GM18519 (cell line): ENCODE data around the gene TTC34.

Experiments used
- ATAC-seq: cut with Tn5 transposase; IDR thresholded peaks from one replicate; pipeline ENCODE4 v1.9.1; 2021; ENCODE audit warnings: mild to moderate bottlenecking, moderate library complexity; ENCODE audit not compliant: unreplicated experiment, low FRiP score

Gene TTC34

DNA sequence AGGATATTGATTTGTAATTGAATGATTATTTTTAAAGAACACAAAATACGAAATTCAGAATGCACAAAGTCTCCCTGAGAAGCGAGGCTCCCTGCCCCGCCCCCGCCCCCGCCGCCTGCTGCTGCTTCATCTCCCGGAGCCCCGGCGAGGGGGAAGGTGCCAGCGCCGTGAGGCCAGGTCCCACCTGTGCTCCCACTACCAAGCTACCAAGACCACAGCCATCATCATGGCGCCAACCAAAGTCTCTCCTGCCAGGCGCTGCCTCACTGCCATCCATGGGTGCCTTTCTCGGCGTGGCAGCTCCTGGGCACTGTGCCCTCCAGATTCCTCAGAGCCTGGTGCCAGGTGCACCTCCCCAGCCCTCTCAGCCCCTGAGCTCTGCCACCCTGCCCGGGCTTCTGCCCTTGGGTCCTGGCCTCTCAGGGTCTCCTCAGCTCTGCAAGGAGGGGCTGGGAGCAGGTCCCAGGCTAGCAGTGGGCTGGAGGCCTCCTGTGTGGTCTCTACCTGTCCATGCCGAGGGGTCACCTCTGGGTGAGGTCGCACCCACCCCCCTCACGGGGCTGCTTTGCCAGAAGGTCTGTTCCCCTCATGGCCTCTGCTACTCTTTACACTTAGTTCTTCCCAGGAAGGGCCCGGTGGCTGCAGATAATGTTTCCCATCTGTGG lies 29.4 kb upstream of the TTC34 start:
- no peak for ATAC-seq

DNA sequence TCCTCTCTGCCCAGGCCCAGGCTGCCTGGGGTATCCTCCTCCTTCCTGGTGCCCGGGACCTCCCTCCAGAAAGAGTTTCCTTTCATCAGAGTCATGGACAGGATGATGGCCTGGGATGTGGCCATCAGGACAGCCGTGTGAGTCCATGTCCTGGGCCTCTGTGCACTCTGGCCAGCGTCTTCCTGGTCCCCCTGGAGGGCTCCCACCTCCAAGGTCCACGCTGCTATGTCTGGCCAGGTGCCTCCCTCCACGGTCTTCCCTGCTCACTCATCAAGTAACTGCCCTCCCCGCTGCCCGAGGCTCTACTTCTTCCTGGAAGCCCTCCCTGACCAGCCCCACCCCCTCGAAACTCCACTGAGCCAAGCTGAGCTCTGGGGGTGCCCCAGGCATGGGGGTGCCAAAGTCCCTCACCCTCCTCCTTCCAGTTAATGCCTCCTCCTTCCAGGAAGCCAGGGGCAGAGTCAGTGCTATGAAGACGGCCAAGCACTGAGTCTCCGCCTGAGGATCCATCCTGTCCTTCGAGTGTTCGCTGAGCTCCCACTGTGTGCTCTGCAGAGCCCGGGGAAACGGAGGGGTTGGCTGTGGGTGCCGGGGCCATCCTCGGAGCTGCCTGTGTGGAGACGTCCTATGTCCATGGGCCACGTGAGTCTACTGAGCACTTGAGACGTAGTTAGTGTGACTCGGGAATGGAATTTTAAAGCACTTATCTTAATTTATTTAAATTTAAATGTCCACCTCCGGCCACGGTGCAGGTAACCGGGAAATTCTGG lies 28.5 kb upstream of the TTC34 start:
- no peak for ATAC-seq

DNA sequence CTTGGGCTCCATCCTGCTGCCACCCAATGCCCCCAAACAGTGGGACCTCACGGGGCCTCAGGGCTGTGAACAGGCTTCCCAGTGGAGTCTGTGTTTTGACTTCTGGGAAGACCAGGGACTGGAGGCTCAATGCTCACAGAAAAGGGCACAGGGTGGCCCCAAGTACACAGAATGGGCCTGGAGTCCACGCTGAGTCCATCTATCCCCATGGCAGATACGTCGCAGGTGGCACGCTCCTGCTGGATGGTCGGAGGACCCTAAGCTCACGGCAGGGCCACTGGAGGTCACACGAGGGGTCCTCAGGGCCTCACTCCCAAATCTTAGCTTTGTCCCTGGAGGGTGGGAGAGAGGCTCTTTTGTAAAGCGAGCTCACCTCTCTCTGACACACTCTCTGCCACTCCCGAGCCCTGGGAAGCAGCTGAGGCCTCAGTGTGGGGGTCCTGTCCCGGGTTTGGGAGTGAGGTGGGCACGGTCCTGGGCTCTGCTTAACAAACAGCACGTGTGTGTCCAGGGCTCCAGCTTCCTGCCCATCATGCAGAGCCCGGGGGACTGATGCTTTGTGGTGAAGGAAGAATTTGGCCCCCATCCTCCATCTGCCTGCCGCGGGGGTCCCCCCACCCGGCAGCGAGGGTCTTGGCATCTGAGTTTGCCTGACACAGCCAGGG lies 27.2 kb upstream of the TTC34 start:
- ATAC-seq: no peak

DNA sequence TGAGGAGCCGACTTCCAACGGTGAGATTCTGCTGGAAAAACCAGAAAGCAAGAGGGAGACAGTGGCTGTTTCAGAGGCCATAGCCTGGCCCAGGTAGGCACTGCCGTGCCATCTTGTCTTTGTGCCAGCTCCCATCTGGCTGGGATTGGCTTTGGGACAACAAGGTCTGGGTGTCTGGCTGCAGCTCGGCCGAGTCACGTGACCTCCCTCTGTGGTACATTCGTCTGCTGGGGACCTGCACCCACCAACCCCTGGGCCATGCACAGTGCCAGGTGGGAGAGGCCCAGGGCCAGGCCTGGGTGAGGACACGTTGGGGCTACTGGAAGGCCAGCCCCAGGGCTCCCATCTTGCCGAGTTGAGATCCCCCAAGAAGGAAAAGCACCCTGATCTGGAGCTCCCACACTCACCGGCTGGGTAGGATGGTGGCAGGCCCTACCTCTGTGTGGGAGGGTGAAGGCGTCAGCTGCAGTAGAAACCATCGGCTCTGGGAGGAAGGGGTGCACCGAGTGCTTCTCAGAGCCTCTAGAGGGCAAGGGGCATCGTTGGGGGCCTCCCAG lies 25.3 kb upstream of the TTC34 start:
- ATAC-seq: no peak

DNA sequence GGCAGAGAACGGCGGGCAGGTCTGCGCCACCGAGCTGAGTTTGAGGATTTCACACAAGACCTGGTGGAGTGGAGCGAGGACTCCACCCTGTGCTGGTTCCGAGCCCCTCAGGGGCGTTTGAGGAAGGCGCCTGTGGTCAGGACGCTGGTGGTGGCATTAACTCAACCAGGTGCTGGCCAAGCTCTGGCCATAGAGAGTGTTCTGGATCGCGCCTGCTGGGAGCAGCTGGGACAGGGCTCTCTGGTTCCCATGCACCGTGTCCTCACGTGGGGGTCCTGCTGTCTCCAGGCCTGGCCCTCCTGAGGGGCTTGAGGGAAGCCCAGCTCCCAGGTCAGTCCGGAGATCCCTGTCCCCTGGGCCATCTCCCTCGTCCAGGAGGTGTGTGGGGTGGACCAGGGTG lies 24.8 kb upstream of the TTC34 start:
- ATAC-seq: no peak

DNA sequence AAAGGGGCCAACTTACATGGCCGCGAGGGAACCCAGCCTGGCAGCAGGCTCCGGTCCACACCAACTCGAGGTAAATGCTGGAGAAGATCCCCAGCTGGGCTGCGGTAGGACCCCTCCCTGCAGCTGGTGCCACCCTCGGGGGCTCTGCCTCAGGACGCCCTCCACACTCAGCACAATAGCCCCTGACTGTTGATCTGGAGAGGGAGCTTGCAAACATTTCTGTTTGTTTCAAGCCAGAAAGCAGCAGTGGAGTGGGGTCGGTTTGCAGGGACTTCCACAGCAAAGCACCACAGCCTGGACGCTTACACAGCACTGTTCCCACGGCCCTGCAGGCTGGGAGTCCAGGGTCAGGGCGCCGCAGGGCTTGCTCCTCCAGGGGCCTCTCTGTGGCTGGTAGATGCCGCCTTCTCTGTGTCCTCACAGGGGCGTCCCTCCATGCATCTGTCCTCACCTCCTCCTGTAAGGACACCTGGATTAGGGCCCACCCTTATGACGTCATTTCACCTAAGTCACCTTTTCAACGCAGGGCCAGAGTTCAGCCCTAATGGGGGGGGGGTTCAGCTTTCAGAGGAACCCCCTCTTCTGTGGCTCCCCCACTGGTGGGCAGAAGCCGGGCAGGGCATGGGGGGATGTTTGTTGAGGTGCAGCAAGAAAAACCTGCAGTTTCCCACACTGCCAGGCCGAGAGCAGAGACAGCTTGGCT lies 24.1 kb upstream of the TTC34 start:
- ATAC-seq: no peak

DNA sequence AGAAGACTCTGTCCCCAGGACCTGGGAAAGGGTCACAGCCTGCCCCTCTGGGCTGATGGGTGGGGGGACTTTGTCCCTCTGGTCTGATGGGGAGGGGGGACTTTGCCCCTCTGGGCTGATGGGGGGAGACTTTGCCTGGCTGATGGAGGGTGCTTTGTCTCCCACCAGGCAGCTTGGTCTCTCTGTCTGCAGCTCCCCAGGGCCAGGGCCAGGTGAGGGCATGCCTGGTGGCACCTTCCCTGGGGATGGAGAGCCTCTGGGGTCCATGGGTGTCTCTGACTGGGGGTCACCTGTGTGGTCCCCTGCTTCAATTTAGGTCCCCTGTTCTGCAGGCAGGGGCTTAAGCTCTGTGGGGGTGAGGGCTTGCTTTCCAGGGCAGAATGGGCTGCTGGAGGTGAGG lies 23.5 kb upstream of the TTC34 start:
- no peak for ATAC-seq

DNA sequence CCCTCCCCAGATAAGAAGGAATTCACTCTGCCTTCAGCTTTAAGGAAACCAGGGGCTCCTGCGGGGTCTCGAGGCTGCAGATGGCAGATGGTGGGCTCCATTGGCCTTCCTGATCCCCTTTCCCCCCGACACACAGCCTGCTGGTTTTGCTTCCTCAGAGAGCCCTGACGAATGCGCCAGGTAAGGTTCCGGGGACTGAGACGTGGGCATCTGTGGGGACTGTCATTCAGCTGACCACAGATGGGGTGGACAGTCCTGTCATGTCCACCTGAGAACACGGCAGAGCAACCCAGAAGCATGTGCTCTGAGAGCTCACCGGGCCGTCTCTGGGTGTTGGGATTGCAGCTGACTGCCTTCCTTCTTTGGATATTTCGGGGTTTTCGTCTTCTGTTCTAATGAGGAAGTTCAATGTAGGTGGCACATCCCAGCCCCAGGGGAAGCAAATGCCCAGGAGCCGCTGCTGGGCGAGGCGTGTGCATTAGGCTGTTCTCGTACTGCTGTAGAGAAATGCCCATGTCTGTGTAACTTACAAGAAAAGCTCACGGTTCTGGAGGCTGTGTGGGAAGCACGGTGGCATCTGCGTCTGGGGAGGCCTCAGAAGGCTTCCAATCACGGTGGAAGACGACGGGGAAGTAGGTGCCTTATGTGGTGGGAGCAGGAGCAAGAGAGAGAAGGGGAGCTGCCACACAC lies 22.6 kb upstream of the TTC34 start:
- no peak for ATAC-seq

DNA sequence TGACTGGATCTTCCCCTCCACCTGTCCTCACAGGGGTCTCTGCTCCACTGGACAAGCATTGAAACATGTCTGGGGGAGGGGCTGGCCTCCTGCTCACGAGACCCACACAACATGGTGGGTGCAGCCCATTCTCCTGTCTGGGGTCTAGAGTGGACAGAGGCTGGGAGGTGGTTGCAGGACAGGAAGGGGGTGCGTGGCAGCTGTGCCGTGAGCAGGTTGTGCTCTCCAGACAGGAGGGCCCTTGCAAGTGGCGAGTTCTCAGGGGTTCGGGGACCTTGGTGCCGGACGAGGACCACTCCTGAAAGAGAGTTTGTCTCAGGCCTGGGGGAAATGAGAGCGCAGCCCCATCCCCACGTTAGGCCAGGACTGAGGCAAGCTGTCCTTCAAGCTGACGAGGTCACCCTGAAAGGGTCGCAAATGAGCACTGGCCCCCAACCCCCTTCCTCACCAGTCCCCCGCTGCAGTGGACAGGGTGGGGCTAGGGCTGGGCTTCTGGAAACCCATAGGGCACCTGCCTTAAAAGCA lies 21.2 kb upstream of the TTC34 start:
- ATAC-seq: no peak

DNA sequence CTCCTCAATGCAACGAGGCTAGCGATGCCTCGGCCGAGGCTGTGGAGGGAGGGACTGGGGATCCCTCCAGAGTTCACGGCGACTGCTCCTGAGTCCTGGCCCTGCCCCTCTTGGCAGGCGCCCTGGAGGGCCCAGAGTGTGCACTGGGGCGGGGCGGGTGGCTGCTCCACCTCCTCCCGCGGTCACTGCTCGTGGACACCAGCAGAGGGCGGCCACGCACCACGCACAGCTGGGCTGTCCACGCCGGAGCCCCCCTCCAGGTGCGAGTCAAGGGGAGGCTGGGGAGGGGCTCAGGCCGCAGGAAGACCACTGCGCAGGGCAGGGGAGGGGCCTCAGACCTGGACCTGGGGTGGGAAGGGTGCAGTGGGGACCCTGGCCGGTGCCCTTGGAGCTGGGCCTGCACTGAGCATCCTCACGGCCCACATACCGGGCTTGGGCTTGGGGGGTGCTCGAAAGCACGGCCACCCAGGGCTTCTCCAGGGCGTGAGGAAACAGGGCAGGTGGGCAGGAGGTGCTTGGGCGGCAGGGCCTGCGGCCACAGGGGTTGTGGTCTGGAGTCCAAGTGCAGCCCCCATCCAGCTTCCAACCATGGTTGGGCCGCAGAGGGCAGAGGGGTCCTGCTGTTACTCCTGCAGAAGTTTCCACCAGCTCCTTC lies 20.6 kb upstream of the TTC34 start:
- ATAC-seq: no peak

DNA sequence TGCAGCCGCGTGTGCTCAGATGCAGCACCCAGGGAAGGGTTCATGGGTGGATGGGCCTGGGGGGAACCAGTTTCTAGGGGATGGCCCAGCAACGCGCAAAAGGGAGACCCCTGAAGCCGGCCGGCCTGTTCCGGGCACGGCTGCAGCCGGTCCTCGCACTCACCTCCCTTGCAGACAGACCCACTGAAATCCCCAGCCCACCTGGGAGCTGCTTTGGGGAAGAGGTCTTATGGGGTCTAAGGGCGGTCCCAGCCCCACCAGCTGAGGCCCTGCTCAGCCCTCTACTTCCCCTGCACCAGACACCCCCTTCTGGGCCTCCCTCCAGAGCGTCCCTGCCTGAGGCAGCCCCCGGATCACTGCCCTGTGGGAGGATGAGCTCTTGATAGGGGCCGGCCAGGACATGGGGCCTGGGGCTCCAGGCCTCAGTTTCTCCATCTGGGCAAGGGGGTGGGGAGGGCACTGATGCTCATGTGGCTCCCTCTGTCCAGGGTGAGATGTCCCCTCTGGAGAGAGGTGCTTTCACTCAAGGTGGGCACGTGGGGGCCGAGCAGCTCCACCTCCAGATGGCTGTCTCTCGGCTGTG lies 20.0 kb upstream of the TTC34 start:
- ATAC-seq: no peak

DNA sequence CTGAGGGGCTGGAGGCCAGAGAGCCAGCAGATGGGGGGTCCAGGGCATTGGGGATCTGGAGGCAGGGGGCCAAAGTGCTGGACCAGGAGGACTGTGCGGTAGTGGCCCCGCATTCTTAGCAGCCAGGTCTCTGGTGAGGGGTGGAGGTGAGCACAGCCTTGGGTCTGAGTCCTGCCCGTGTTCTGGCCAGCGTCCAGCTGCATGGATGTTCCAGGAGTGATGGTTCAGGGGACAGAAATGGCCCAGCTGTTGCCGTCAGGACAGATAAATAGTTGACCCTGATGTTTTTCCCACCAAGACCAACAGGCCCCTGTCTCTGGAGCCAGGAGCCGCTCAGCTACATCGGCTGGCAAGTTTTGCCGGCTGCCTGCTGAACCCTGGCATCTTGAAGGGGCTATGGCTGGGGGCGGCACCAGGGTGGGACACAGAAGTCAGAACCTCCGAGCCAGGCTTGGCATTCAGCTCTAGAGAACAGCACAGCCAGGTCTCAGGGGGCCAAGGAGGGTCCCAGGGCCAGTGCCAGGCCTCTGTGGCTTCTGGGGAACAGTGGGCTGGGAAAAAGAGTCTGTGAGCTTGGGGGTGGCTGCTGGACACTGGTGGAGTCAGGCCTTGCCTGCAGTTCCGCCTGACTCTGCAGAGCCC lies 19.4 kb upstream of the TTC34 start:
- ATAC-seq: no peak

DNA sequence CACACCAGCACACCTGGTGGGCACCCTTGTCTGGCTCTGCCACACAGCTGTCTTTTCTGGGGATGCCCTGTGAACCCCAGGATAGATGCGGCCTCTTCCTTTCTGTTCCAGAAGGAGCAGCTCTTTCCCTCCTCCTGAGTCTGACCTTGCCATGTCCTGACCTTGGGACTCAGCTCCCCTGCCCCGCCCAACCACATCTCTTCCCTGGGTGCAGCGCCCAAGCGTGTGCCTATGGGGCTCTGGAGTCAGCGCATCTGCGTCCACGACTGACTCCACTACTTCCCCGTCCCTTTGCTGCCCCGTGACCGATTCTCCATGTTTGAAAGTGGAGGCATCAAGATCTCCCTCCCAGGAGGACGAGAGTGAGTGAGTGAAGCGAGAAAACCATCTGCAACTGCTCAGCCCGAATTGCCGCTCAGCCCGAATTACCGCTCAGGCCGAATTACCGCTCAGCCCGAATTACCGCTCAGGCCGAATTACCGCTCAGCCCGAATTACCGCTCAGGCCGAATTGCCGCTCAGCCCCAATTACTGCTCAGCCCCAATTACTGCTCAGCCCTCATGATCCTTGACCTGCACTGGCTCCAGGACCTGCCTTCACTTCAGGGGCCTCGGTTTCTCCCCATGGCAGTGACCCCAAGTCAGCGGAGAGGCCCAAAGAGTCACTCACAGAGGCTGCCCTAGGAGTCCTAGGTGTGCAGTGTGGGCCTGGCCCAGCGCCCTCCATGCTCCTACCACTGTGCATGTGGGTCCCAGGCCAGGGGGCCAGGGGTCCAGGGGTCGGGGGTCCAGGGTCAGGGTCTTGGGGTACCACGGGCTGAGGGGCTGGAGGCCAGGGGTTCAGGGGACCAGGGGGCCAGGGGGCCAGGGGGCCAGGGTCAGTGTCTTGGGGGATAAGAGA lies 18.6 kb upstream of the TTC34 start:
- no peak for ATAC-seq

DNA sequence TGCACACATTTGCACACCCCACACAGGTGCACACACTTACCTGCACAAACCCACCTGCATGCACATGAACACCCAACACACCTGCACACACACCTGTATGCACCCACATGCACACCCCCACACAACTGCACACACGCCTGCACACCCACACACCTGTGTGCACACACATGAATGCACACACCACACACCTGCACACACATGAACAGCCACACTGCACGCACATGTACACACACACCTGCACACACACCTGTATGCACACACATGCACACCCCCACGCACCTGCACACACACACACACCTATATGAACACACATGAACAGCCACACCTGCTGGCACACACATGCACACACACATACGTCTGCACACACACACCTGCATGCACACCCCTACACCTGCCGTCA lies 17.9 kb upstream of the TTC34 start:
- ATAC-seq: no peak

DNA sequence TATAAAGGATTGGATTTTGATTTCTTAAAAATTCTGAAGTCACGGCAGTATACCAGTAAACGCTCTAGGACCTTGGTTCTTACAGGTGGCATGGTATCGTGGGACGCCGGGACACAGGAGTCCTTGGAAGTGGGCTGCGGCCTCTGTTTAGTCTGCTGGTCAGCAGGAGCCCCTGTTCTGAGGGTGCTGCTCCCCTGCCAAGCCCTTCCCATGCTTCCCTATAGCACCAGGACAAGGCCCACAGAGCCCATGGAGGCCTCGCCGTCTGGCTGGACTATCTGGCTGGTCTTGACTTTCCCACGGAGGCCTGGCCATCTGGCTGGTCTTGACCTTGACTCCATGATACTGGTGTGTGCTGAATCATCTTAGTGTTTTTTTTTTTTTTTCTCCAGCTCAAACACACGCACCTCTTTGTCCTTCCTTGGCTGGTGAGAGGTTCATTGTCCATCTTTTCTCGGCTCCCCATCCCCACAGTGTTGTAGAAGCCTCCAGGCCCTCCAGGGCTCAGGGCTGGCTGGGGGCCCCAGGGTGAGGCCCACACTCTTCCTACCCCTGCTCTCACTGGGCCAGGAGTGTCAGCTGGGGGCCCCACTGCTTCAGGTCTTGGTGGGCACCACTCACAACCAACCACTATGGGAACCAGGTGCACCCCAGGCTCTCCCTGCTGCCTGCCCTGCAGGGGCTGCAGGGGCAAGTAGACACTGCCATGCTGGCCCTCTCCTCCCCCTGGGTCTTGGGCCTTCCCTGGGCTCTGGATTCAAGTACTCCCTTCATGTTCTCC lies 16.5 kb upstream of the TTC34 start:
- ATAC-seq: no peak

DNA sequence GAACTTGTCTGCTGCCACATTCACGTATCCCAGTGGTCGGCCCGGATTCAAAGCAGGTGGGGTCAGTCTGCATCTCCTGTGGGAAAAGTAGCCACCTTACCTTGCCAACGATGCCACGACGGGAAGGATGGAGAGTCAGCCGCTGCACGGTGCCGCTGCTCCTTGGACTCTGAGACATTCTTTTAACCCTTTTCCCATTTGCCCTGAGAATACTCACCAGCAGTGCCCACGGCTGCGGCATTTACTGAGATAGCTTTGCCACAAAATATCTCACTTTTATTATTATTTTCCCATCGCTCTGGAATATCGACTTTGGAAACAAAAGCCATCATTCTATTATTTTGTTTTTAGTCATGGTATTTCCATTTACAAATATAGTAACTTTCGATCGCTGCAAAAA lies 15.3 kb upstream of the TTC34 start:
- no peak for ATAC-seq

DNA sequence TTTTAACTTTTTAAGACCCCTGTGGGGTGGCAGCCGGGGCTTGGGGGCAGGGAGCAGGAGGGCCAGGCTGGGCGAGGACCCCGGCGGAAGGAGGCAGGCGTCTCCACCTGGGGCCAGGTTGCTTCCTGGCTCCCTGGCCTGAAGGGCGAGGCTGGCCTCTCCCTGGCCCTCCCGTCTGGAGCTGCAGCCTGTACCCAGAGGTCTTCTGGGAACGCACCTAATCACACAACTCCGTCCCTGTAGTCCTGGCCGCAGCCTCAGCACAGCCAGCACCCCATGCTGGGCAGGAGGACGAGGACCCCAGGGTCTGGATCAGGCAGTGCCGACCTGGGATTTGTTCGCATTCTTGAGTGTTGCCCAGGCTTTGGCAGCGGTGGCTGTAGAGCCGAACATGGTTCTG lies 14.1 kb upstream of the TTC34 start:
- no peak for ATAC-seq
